ENCODE results near the gene CBARP.

GRCh38 chr19:1206150-1206863, 31.5 kb downstream of the CBARP start:
- no peak for TF ChIP-seq CTCF (conservative IDR thresholded peaks at IDR 0.05; ENCODE audit: low read length)
- no peak for TF ChIP-seq EZH2phosphoT487 (IDR thresholded peaks at IDR 0.05; ENCODE audit: borderline replicate concordance, low read depth, low read length)

All from OCI-LY7 (cell line).